ENCODE measurements around the gene CNTLN.

GRCh38 chr9:17322882-17323864 is 188.3 kb downstream of the CNTLN start:
- TF ChIP-seq CTCF (conservative IDR thresholded peaks at IDR 0.05 in 1 of 2, IDR thresholded peaks at IDR 0.05 in 1 of 2; ENCODE audit: extremely low read depth in 1 of 2, insufficient read depth in 1 of 2, low read depth in 1 of 2, low read length in 2 of 2), result no peak
- no peak for TF ChIP-seq EZH2 (IDR thresholded peaks at IDR 0.05; ENCODE audit: borderline replicate concordance, low read length)
